ENCODE results near the gene LRRK1. TPM values are rescaled to one million over a fixed set of nuclear protein-coding genes. Genes with fewer than 3 reads are reported as not detected.

Gene LRRK1
- total RNA-seq, 2 donors from 2014 or later, result 18.6 to 20.3 TPM

- Histone ChIP-seq H3K4me3 (no peak overlapping the region), H3K27ac (no peak overlapping the region), H3K4me1 (replicated peaks) (no peaks in the 10 kb centered on the region), H3K36me3 (no peaks in the 10 kb centered on the region), H3K27me3 (replicated peaks; ENCODE audit: insufficient read depth) (no peaks in the 10 kb centered on the region), H3K9me3 (no peaks in the 10 kb centered on the region)
- TF ChIP-seq POLR2A (IDR thresholded peaks at IDR 0.05) (no peak), POLR2AphosphoS5 (IDR thresholded peaks at IDR 0.05) (no peak)
- TF ChIP-seq, protein P1, sequence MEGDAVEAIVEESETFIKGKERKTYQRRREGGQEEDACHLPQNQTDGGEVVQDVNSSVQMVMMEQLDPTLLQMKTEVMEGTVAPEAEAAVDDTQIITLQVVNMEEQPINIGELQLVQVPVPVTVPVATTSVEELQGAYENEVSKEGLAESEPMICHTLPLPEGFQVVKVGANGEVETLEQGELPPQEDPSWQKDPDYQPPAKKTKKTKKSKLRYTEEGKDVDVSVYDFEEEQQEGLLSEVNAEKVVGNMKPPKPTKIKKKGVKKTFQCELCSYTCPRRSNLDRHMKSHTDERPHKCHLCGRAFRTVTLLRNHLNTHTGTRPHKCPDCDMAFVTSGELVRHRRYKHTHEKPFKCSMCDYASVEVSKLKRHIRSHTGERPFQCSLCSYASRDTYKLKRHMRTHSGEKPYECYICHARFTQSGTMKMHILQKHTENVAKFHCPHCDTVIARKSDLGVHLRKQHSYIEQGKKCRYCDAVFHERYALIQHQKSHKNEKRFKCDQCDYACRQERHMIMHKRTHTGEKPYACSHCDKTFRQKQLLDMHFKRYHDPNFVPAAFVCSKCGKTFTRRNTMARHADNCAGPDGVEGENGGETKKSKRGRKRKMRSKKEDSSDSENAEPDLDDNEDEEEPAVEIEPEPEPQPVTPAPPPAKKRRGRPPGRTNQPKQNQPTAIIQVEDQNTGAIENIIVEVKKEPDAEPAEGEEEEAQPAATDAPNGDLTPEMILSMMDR (IDR thresholded peaks at IDR 0.05), result no peak
- intact Hi-C loops (cut with DNase I), result no loop called here
- 93% methylated on average over 4 of the region's 4 CpGs for WGBS
- DNase-seq (ENCODE audit: low spot score), result no peak
Observed at GRCh38 chr15:100975043-100975442, 55.9 kb downstream of the LRRK1 start.

DNA sequence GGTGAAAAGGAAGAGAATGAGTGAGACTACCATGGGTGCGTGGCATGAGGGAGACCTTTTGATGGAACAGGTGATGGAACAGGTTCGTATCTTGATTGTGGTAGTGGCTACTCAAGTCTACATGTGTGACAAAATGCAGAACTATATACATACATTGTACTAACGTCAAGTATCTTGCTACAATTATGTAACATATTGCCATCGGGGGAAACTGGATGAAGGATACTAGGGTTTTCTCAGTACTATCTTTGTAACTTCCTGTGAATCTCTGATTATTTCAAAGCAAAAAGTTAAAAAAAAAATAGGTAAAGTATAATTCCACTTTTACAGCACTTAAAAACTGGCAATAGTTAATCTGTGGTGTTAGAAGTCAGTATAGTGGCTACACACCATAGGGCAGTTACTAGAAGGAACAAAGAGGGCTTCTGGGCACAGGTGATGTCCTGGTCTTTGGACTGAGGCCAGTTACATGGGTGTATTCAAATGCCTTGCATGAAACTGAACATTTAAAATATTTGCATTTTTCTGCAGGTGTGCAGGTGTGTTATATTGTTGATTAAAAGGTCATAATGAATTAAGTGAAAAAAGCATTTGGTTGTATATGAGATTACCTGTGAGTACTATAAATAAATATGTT lies 61.4 kb downstream of the LRRK1 start:
- no peak overlapping the region for H3K27ac ChIP-seq
- H3K4me3 ChIP-seq, result no peak overlapping the region
- no peaks in the 10 kb centered on the region for H3K36me3 ChIP-seq
- H3K27me3 ChIP-seq (replicated peaks; ENCODE audit: insufficient read depth), result no peaks in the 10 kb centered on the region
- H3K4me1 ChIP-seq (replicated peaks), result no peaks in the 10 kb centered on the region
- TF ChIP-seq, protein P1 (IDR thresholded peaks at IDR 0.05), result no peak
- TF ChIP-seq POLR2AphosphoS5 (IDR thresholded peaks at IDR 0.05) (no peak), POLR2A (IDR thresholded peaks at IDR 0.05) (no peak)
- WGBS, result 96% methylated on average over 4 of the region's 4 CpGs
- intact Hi-C loops (cut with DNase I), result no loop called here
- no peaks in the 10 kb centered on the region for H3K9me3 ChIP-seq
- no peak for DNase-seq (ENCODE audit: low spot score)

GRCh38 chr15:100981086-100981485 lies 61.9 kb downstream of the LRRK1 start:
- intact Hi-C loops (cut with DNase I), result no loop called here
- Histone ChIP-seq H3K27me3 (replicated peaks; ENCODE audit: insufficient read depth) (no peaks in the 10 kb centered on the region), H3K36me3 (no peaks in the 10 kb centered on the region), H3K4me3 (no peak overlapping the region), H3K9me3 (no peaks in the 10 kb centered on the region), H3K27ac (no peak overlapping the region), H3K4me1 (replicated peaks) (peaks cover under 1% of the 10 kb centered on the region)
- TF ChIP-seq, protein P1 (IDR thresholded peaks at IDR 0.05), result no peak
- TF ChIP-seq POLR2A (IDR thresholded peaks at IDR 0.05), result no peak
- TF ChIP-seq POLR2AphosphoS5 (IDR thresholded peaks at IDR 0.05), result no peak
- no peak for DNase-seq (ENCODE audit: low spot score)
- WGBS, result 87% methylated on average over 4 of the region's 4 CpGs

DNA sequence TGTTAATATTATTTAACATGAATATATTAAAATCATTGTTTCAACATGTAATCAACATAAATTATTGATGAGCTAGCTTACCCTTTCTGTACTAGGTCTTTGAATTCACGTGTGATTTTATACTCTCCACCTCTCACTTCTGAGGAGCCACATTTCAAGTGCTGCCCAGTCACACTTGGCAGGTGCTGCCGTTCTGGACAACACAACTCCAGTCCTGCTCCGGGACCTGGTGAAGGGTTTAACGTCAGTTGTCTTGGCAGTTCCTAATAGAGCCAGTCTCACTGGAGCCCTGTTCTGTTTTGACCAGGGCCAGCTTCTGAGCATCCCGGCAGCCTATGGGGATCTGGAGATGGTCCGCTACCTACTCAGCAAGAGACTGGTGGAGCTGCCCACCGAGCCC lies 64.1 kb downstream of the LRRK1 start:
- Histone ChIP-seq H3K27me3 (replicated peaks; ENCODE audit: insufficient read depth) (no peaks in the 10 kb centered on the region), H3K36me3 (no peaks in the 10 kb centered on the region), H3K27ac (no peak overlapping the region), H3K9me3 (no peaks in the 10 kb centered on the region), H3K4me1 (replicated peaks) (peaks cover 3% of the 10 kb centered on the region), H3K4me3 (no peak overlapping the region)
- TF ChIP-seq POLR2AphosphoS5 (IDR thresholded peaks at IDR 0.05) (no peak), POLR2A (IDR thresholded peaks at IDR 0.05) (no peak)
- TF ChIP-seq, protein P1 (IDR thresholded peaks at IDR 0.05), result no peak
- intact Hi-C loops (cut with DNase I), result no loop called here
- WGBS, result 85% methylated on average over 5 of the region's 7 CpGs
- no peak for DNase-seq (ENCODE audit: low spot score)

- Histone ChIP-seq H3K27ac (no peak overlapping the region), H3K9me3 (no peaks in the 10 kb centered on the region), H3K4me3 (no peak overlapping the region), H3K27me3 (replicated peaks; ENCODE audit: insufficient read depth) (no peaks in the 10 kb centered on the region), H3K4me1 (replicated peaks) (peaks cover 3% of the 10 kb centered on the region), H3K36me3 (no peaks in the 10 kb centered on the region)
- TF ChIP-seq POLR2A (IDR thresholded peaks at IDR 0.05) (no peak), POLR2AphosphoS5 (IDR thresholded peaks at IDR 0.05) (no peak)
- TF ChIP-seq, protein P1 (IDR thresholded peaks at IDR 0.05), result no peak
- DNase-seq (ENCODE audit: low spot score), result no peak
- WGBS, result 92% methylated on average over 4 of the region's 4 CpGs
- intact Hi-C loops (cut with DNase I), result no loop called here
Observed at GRCh38 chr15:100985401-100985800, 66.2 kb downstream of the LRRK1 start.

Measured in prostate gland (tissue), 2 donors.